CD4-positive, alpha-beta T cell treated with Interleukin-10 for 1 hour (primary cell): ENCODE data around the gene ASAP2.

ENCODE experiments used
- DNase-seq: peaks from one replicate; pipeline ENCODE4 v3.0.0-alpha.2; 2020

The ASAP2 gene

DNA sequence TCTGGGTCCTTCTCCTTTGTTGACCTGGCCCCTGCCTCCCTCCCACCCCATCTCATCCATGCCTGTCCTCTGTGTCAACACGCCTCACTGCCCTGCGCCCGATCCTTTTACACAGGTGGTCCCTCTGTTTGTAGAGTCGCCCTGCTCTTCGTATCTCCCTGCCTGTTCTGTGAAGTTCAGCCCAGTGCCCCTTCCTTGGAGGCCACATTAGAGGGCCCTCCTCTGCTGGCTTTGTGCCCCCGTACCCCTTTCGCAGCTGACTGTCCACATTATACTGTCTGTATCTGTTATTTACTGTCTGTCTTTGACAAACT lies 25.5 kb downstream of the ASAP2 start:
- DNase-seq, result no peak

DNA sequence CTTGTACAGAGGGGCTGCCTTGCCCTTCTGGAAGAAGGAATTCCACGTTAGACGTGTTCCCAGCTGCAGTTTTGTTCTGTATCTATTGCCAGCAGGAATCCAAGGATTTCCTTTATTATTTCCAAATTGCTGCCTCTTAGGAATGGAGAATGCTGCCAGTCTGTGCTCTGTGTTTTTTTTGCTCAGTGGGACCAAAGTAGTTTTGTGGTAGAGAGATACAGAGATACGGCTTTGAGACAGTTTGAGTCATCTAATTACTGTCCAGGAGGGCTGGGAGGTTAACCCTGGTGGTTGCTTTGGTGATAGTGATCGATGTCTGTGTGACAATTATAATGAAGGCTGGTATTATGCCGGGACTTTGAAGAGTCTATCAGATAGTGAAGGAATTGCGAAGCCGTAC lies 26.3 kb downstream of the ASAP2 start:
- DNase-seq, result no peak

DNA sequence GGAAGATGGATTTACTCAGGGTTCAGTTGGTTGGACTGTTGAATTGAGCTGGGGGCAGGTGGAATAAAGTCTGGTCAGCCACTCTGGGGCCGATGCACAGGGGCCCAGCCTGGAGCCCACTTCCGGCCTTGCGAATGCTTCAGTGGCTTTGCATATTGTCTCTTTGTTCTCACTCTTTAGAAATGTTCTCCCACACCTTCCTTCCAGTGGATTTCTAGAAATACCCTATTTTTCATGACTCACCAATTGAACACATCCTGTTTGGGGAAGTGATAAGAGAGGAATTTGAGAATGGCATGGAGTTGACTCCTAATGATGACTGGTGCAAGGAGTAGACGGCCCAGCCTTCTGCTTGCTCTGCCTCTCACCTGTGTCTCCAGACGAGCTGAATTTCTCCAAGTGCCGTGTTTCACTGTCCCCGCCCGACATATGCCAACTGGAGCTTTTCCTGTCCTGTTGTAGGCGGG lies 28.1 kb downstream of the ASAP2 start:
- no peak for DNase-seq

DNA sequence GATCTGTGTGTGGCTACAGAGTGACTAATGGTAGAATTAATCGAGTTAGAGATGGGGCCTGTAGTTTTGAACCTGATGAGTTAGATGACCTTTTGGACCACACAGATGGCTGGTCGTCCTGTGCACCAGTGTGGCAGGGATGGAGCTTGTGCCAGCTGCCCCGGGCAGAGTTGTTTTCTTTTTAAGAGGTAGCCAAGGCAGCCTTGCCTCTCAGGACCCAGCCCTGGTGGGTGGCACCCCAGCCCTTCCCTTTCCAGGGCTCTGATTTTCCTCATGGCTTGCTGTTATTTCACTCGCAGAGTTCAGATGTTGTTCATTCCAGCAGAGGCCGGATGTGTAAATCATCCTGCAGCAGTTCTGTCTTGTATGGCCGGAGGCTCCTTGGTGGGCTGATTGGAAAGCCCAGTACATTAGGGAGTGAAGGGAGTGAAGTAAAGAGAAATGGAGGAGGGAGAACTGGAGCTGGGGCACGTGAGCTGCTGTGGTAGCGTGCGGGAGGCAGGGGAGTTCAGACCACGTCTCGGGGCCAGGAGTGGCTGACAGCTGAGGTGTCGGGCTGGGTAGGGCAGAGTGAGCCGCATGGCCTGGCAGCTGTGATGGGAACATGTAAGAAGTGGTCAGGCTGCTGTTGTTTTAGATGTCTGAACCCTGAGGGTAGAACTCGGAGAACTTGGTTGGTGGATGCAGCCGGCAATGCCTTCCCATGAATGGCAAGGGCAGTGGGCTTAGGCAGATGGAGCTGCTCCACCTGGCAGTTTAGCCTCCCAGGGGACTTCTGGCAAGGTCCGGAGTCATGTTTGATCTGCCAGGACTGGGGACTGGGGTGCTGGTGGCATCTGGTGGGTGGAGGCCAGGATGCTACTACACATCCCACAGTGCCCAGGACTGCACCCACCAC lies 28.8 kb downstream of the ASAP2 start:
- DNase-seq, result no peak

DNA sequence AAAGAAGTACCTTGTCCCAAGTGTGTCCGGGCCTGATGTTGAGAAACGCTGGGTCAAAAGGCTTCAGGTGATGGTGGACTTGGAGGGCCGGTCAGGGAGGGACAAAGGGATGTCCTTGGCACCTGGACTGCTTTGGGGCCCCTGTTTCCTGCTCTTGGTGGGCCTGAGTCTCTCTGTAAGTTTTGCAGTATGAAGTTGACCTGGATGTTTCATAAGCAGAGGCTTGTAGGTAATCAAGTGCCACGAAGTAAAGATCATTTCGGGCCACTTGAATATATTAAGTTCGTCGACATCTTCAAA lies 29.4 kb downstream of the ASAP2 start:
- no peak for DNase-seq

DNA sequence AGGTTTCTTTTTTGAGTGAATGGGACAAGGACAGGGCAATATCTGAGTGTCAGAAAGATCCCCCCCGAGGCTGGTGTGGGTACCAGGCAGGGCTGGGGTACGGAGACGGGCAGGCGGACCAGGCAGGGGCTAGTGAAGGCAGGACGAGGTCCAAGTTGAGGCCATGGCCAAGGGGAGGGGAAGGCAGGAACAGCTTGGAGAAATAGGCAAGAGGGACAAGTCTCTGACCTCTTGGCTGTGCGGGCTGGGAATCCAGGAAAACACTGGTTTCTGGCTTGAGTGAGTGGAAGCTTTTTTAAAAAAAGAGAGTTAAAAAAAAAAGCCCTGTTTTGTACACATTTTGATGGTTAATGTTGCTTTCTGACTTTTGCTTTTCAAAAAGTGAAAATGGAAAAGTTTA lies 30.3 kb downstream of the ASAP2 start:
- DNase-seq, result no peak

DNA sequence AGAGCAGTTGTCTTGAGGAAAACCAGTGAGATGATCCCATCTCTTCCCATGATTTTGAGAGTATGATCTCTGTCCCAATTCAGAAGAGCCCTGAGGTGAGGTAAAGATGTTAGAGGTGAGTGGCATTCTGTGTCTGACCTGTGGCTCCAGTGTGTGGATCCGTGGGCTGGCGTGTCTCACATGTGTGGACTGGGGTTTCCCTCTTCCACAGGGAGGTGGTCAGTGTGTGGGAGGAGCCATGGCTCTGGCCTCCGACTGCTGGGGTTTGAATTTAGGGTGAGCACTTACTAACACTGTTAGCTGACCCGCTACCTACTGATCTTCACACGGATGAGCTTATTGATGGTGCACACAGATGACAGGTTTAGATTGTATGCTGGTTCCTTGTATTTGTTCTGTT lies 31.2 kb downstream of the ASAP2 start:
- DNase-seq, result no peak

DNA sequence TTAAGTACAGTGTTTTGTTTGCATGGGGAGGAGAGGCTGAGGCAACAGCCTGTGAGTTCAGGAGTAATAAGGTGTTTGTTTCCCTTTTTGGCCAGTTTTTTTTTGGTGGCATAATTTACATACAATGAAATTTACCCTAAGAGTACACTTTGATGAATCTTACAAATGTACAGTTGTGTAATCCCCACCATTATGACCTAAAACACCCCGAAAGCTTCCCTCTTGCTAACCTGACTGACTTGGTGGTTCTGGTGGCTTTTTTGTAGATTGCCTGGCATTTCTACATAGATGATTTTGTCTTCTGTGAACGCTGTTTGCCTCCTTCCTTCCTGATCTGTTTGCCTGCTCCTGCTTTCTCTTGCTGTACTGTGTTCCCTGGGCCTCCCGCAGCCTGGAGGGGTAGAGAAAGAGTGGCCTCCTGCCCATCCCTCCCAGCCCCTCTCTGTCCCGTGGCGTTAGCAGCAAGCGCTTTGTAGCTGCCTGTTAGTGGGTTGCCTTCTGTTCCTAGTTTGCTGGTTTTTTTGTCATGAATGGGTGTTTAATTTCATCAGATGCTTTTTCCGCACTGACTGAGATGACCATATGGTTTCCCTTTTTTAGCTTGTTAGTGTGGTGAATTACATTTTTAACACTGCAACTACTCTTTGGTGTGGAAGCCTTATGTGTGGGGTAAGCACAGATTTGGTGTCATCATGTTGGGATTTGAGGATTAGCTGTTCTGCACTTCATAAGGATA lies 32.1 kb downstream of the ASAP2 start:
- no peak for DNase-seq

DNA sequence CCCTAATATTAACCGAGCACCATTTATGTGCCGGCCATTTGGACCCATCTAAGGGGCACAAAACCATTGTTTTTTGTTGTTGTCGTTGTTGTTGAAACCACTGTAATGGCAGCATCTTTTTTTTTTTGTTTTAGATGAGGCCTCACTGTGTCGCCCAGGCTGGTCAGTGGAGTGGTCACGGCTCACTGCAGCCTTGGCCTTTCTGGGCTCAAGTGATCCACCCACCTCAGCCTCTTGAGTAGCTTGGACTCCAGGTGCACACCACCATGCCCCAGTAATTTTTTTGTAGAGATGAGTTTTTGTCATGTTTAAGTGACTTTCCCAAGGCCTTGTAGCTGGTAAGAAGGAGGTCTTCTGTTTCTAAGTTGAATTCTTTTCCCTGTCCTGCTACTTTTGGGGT lies 33.0 kb downstream of the ASAP2 start:
- no peak for DNase-seq

DNA sequence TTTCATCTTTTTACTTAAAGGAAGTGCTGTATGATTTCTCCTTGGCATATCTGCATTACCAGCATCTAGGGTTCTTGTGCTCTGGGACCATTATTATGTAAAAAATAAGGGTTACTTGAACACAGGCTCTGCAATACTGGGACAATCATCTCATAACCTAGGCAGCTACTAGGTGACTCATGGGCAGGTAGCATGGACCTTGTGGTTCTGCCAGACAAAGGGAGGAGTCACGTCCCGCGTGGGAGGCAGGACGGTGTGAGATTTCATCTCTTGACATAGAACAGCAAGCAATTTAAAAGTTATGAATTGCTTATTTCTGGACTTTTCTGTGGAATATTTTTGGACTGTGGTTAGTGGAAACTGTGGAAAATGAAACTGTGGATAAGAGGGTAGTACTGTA lies 34.1 kb downstream of the ASAP2 start:
- no peak for DNase-seq

DNA sequence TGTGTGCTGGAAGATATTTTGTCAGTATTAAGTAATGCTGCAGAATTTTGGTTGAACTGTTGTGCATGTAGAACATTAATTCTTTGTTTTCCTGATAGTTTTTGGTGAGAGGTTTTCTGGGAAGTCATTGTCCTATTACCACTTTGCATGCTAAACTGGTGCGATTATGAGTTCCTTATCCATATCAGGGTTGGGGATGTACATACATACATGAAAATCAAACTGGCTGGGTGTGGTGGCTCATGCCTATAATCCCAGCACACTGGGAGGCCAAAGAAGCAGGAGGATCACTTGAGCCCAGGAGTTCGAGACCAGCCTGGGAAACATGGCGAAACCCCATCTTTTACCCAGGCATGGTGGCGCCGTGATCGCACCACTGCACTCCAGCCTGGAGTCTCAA lies 34.6 kb downstream of the ASAP2 start:
- DNase-seq, result no peak

DNA sequence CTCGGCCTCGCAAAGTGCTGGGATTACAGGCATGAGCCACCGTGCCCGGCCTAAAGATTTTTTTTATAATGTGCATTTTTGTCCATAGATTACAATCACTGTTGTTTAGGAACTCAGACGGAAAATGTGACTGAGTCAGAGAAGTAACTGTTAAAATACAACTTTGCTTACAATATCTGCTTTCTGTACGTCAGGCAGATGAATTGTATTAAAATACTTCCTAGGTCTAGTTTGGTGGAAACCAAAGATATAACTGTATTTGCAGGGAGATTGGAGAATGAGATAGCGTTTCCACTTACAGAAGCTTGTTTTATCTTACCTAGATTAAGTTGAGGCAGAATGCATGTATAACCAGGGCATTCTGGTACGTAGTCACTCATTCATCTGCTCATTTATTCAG lies 36.7 kb downstream of the ASAP2 start:
- DNase-seq, result no peak

DNA sequence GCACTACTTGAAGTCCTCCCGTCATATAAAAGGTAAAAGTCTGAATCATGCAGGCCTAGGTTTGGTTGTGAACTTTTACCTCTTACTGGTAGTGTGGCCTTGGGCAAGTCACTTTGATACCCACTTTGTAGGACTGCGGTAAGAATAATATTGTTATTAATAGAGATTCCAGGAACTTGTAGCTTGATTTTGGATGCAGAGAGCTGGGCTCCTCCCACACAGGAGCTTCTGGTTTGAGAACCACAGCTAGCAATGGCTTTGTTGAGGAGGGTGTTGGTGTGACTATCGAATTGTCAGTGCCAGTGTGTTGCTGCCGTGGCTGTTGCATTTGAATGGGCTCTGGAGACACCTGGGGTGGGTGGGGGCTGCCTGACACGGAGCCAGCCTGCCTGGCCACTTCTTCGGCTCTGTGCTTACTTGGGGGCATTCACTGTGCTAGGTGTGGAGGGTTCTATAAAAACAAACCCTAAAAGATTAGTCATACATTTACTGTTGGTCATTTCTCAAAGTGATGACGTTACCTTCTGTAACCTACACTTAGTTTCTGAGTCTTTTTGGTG lies 38.5 kb downstream of the ASAP2 start:
- no peak for DNase-seq

DNA sequence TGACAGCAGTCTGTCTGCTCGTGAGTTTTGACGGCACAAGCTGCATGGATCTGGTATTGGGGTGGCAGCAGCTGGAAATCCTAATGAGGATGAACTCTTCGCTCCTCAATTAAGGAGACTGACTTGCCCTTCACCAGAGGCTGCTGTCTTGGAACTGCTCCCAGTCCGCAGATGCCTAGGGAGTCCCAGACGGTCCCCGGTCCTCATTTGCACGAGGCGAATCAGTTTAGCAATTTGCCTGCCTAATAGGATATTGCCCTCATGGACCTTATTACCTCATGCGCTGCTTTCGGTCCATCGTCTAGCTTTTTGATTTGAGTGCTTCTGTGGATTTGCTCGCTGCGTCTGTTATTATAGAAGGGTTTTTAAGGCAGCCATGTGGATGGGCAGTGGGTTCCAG lies 40.6 kb downstream of the ASAP2 start:
- DNase-seq, result no peak

DNA sequence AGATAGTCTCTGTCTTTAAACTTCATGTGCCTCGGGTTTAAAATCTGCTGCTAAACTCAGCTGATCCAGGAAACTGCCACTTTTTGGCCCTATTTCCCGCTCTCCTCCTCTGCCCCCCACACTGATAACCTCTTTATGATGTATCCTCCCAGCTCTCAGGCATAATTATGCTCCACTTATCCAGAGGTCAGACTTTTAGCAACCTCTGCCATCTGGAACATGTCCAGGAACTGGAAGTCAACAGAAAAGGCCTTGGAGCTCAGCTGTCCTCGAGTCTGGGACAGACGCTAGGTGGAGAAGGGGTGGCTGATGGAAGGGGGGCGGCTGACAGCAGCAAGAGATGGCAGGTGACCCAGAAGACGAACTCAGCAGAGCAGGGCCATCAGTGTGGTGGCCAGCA lies 41.2 kb downstream of the ASAP2 start:
- DNase-seq, result no peak

DNA sequence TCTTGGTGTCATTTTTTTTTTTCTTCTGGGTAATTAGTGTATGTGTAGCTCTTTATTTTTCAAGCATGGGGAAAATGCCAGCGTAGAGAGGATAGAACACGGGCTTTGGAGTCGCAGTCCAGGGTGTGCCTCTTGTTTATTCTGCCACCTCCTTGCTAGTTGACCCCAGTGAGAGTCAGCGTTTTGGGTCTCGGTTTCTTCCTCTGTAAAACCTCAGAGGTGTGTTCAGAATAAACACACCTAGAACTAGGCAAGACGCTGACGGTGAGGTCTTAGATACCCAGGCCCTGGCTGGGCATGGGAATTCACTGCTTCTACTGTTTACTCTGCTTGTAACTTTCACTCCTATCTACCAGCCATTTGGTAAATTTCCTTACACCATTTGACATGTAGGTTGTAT lies 41.8 kb downstream of the ASAP2 start:
- no peak for DNase-seq

DNA sequence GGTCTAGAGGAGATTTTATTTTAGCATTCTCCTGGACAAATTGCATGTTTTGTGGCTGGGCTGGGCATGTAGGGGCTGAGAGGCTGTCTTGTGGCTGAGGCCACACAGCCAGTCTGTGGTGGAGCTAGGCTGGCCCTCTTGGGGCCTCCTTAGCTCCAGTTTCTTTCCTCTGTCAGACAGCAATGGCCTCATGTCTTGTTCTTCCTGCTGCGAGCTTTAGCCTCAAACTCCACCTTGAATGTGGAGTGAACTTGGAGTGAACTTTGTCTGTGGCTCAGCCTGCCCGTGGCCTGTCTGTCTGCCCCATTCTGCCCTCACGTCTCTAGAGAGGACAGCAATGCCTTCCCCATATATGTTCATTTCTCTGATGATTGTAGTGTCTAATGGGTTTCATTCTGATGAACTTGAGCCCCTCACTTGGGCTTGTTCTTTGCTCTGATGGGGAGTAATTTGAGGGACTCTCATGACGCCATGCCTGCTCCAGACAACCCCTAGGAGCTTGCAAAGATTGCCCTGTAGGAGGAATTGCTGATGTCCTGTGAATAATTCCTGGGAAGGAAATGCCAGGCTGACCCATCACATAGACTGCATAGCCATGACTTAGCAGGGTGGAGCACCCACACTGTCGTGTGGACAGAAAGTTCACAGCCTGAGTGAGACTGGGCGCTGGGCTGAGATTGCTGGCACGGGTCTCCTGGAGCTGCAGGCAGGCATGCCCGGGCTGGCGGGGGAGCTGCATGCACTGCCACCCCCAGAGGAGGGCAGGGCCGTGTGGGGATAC lies 42.6 kb downstream of the ASAP2 start:
- DNase-seq, result no peak

DNA sequence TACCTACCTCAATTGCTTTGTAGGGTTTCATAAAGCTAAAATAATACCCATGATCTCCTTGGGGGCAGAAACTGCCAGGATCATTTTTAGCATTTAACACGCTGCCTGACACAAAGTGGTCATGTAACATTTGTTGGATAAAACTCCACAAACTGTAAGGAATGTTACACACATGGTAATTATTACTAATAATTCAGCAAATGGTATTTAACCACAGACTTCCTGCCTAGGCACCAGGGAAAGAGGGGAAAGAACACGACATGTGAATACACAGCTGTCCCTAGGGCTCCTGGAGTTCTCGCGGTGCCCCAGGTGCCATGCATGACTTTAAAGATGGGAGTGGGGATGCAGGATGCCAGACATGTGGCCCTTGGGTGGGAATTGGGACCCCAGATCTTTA lies 43.5 kb downstream of the ASAP2 start:
- no peak for DNase-seq

DNA sequence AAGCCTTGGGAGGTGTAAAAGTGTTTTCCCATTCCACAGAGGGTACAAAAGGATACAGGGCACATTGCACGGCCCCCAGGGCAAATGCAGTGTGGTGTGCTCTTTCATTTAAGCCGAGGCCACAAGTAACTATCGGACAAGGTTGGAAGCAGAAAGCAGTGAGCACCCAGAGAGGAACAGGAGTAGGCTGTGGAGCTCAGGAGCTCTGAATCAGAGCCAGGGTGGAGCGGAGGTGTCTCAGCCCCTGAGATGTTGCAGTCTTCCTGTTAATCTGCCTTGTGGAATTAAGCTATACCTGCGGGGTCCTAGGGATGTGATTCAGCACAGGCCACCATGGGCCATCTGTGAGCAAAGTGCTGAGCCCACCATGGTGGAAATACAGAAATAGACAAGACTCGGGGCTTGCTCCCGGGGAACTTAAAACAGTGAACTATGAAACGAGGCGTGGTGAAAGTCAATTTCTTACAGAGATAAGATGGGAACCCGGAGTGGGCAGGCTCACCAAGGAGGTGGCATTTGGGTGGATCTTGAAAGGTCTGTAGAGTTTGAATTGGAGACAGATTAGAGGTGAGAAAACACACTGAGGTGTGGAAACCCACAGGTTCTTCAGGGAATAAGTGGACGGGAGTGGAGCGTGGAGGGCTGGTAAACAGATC lies 44.0 kb downstream of the ASAP2 start:
- no peak for DNase-seq

DNA sequence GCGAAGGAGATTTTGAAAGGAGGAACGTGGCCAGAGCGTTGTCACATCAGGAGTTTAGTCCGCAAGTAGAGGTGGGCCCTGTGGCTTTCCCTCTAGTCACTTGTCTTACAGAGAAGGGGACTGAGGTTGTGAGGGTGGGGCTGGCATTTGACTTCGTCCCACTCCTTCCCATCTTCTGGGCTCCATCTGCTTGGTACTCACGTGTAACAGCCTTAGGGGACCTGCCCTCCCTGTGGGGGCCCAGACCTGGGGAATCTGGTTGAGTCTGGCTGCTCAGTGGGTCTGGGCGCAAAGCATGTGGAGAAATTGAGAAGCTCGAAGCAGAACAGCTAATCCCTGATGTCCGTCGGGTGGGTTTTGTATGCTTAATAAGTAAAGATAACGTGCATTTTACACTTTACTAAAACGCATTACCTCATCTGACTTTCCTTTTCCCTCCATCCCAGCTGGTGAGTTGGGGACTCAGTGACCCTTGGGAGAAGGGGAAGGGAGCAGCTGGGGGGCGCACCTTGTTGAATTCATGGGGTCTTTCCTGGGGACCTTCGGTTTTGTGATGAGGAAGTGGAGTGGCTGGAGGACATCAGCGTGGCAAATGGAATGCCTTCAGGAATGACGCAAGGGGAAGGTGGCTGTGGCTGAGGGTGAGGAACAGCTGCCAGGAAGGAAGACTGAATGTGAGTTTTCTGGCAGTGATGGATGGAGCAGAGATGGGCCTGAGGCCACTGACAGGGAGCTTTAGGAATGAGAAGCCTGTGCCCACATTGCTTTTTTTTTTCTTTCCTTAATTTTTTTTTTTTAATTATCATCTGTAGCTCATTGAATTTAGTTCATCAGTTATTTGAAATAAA lies 44.8 kb downstream of the ASAP2 start:
- DNase-seq, result no peak

DNA sequence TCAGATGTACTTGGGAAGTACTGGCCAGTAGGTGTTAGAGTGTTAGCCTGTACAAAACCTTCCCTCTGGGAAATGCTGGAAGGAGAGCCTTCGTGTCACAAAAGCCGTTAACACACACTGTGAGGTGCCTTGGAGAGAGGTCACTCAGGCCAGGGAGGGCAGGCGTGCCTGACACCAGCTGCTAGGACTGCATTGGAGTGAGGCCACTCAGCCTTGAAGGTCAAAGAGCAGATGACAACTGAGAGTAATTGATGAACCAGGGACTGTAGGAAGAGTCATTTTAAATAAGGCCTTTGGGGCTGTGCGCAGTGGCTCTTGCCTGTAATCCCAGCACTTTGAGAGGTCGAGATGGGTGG lies 45.4 kb downstream of the ASAP2 start:
- DNase-seq, result no peak

DNA sequence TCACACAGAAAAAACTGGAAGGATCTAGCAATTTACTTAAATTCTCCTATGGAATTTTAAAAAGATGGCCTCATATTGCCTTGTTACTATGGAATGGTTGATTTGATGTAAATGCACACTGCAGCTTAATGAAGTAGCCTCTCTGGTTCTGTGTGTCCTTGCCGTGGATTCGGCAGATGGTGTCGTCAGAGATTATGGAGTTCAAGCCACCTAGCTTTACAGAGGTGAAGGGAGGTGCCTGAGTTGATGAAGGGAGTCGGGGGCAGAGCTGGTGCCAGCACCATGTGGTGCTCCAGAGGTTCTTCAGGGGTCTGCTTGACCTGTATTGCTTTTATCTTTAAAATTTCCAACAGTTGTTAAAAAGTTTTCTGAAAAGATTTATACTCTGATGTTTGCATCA lies 48.8 kb downstream of the ASAP2 start:
- no peak for DNase-seq
